B cell (primary cell): ENCODE data around the gene MED16. TPM values are rescaled to one million over a fixed set of nuclear protein-coding genes. Genes with fewer than 3 reads are reported as not detected.
A peak's percentile ranks its signal among the peaks of the same experiment; 100 is the strongest.
"Not testable (repeated sequence)": the region's sequence is repeated elsewhere in the genome, so short reads cannot be mapped to it uniquely, and the experiment has no call there.

Experiments
- ATAC-seq: fragments of 200-7000 bp; cut with Tn5 transposase; one replicate; pipeline ENCODE4 v1.10.0; 2021; ENCODE audit warnings: low read depth, mild to moderate bottlenecking, moderate number of reproducible peaks, moderate library complexity
- CTCF ChIA-PET: fragments of 350-600 bp; sonication (Branson Sonifier 250); formaldehyde crosslinking; loops from one replicate; lab custom pipeline; 2021; ENCODE audit warnings: antibody characterized with exemption, inconsistent platforms; lab: Charles Lee
- POLR2A ChIA-PET: fragments of 350-600 bp; sonication (Branson Sonifier 250); formaldehyde crosslinking; loops from one replicate; lab custom pipeline; 2021; ENCODE audit warnings: antibody characterized with exemption; lab: Charles Lee
- DNase-seq: peaks from one replicate; pipeline ENCODE4 v3.0.0; 2013
- H2AFZ ChIP-seq: 2 replicates; pipeline ENCODE4 v1.6.1; 2012; ENCODE audit warnings: mild to moderate bottlenecking, low read depth, low read length; ENCODE audit not compliant: insufficient read depth, poor library complexity, severe bottlenecking
- H3K27ac ChIP-seq, 2 donors: 1 replicate in 1 of 2; 2 replicates in 1 of 2; pipeline ENCODE4 v1.5.1; 2012 to 2013; ENCODE audit warnings: low read length in 2 of 2, mild to moderate bottlenecking in 2 of 2, moderate library complexity in 1 of 2
- H3K27me3 ChIP-seq, 4 experiments: fragments of 200-600 bp in 1 of 4; sonication (generic) in 1 of 4; replicated peaks in 1 of 4; 1 replicate in 2 of 4; 2 replicates in 2 of 4; pipeline versions ENCODE4 v1.6.1 to v1.7.0; 2013 to 2016; ENCODE audit warnings: low read length in 3 of 4, mild to moderate bottlenecking in 2 of 4, mixed read lengths in 1 of 4, moderate library complexity in 1 of 4; ENCODE audit not compliant: insufficient read depth in 4 of 4, control insufficient read depth in 3 of 4; ENCODE audit errors: control extremely low read depth in 1 of 4
- H3K36me3 ChIP-seq, 2 experiments: replicated peaks in 1 of 2; 1 replicate in 1 of 2; 2 replicates in 1 of 2; pipeline versions ENCODE4 v1.6.1 to v1.7.1; 2013; ENCODE audit warnings: low read length in 1 of 2; ENCODE audit not compliant: insufficient read depth in 2 of 2, control insufficient read depth in 1 of 2; ENCODE audit errors: control extremely low read depth in 1 of 2, extremely low read depth in 1 of 2
- H3K4me1 ChIP-seq, 2 donors: fragments of 200-600 bp in 1 of 2; sonication (generic) in 1 of 2; 1 replicate in 1 of 2; 2 replicates in 1 of 2; pipeline versions ENCODE4 v1.5.1 to v1.6.1; 2013 to 2017; ENCODE audit warnings: low read length in 2 of 2; ENCODE audit not compliant: control insufficient read depth in 2 of 2, insufficient read depth in 2 of 2
- H3K4me2 ChIP-seq: replicated peaks from 2 replicates; pipeline ENCODE3; 2012; ENCODE audit warnings: mild to moderate bottlenecking, low read depth, low read length; ENCODE audit not compliant: poor library complexity, severe bottlenecking
- H3K4me3 ChIP-seq, 5 experiments: fragments of 200-600 bp in 1 of 5; sonication (generic) in 1 of 5; 1 replicate in 3 of 5; 2 replicates in 2 of 5; pipeline versions ENCODE4 v1.5.1 to v1.7.0; 2011 to 2016; ENCODE audit warnings: low read length in 4 of 5, mild to moderate bottlenecking in 4 of 5, low read depth in 2 of 5, control low read depth in 1 of 5, moderate library complexity in 1 of 5; ENCODE audit not compliant: insufficient read depth in 1 of 5; ENCODE audit errors: control extremely low read depth in 1 of 5, extremely low read depth in 1 of 5
- H3K79me2 ChIP-seq: fragments of 200-600 bp; sonication (generic); one replicate; pipeline ENCODE4 v1.6.0; 2016; ENCODE audit warnings: low read length; ENCODE audit not compliant: control insufficient read depth, insufficient read depth
- H3K9ac ChIP-seq: fragments of 200-600 bp; sonication (generic); 2 replicates; pipeline ENCODE4 v1.6.1; 2017; ENCODE audit warnings: mild to moderate bottlenecking, low read length, moderate library complexity
- H3K9me3 ChIP-seq, 3 donors: one replicate each; pipeline versions ENCODE4 v1.6.1 to v1.7.1; 2013; ENCODE audit warnings: low read length in 2 of 3; ENCODE audit not compliant: control insufficient read depth in 2 of 3, insufficient read depth in 1 of 3; ENCODE audit errors: control extremely low read depth in 1 of 3
- H4K20me1 ChIP-seq: 2 replicates; pipeline ENCODE4 v1.6.0; 2012; ENCODE audit warnings: mild to moderate bottlenecking, low read length; ENCODE audit not compliant: insufficient read depth, control insufficient read depth, poor library complexity, severe bottlenecking
- H3K27ac Mint-ChIP-seq: one replicate; pipeline ENCODE4 v1.8.0; 2021; ENCODE audit warnings: mixed read lengths
- H3K27me3 Mint-ChIP-seq: one replicate; pipeline ENCODE4 v1.8.0; 2021; ENCODE audit warnings: mixed read lengths
- H3K4me1 Mint-ChIP-seq: one replicate; pipeline ENCODE4 v1.8.0; 2021; ENCODE audit warnings: mixed read lengths
- H3K4me3 Mint-ChIP-seq: one replicate; pipeline ENCODE4 v1.8.0; 2021; ENCODE audit warnings: mixed read lengths
- H3K9me3 Mint-ChIP-seq: one replicate; pipeline ENCODE4 v1.8.0; 2022; ENCODE audit warnings: mixed read lengths; ENCODE audit not compliant: insufficient read depth
- EZH2 ChIP-seq: IDR thresholded peaks from 2 replicates; pipeline ENCODE4 v1.6.1; 2012; ENCODE audit warnings: borderline replicate concordance, low read depth, mild to moderate bottlenecking, moderate library complexity, low read length; ENCODE audit not compliant: insufficient read depth, poor library complexity, severe bottlenecking
- WGBS: methylation state at CpG from one replicate; pipeline ENCODE4 v1.1.5; 2013; ENCODE audit warnings: missing lambda C conversion rate; ENCODE audit not compliant: insufficient coverage; 5-methylcytosine and 5-hydroxymethylcytosine counted together
- intact Hi-C: fragments of 100-400 bp; cut with micrococcal nuclease; formaldehyde crosslinking; loops from one replicate; pipeline ENCODE4 v1.10.0; 2022
- polyA plus RNA-seq: library from polyadenylated mRNA; depleted of rRNA; stranded (reverse); fragments of >200 nt; gene quantifications from 2 replicates; pipeline ENCODE4 v1.2.3, GENCODE V29; 2012
- total RNA-seq, 2 donors: library from RNA; stranded (reverse); fragments of 120-200 nt in 1 of 2; gene quantifications; 1 replicate in 1 of 2; 2 replicates in 1 of 2; pipeline versions ENCODE4 v1.2.3 to v1.2.4, GENCODE V29; 2013 to 2022
- TF ChIP-seq, protein P1 (sequence below): fragments of 200-600 bp; IDR thresholded peaks from one replicate; pipeline ENCODE4 v1.8.0; 2022; ENCODE audit warnings: antibody characterized with exemption, mild to moderate bottlenecking

MED16 gene
- total and polyA plus RNA-seq, 2 donors (not counting 1 experiment from before 2014, with no cell fraction given): 85.0 to 85.3 TPM

DNA sequence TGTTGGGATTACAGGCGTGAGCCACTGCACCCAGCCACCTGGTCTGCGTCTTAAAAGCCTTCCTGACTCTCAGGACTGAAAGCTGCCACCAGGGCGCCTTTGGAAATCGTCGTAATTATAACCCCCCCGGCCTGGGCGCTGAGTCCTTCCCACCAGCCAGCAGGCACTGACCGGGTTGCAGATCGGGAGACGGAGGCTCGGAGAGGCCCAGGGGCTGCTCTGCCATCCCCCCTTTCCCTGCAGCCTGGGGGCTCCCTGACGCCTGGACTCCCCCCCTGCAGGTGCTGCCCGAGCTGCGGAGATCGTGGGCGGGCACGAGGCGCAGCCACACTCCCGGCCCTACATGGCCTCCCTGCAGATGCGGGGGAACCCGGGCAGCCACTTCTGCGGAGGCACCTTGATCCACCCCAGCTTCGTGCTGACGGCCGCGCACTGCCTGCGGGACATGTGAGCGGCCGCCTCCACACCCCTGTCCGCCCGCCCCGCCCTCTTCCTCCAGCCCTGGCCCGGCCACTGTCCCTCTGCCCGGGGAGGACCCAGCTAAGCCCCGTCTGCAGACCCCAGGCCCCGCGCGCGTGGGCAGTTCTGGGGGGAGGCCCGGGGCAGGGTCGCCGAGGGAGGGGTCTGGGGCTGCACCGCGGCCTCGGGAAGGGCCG lies 49.7 kb downstream of the MED16 start:
- Histone ChIP-seq H3K27ac (no peak overlapping the region), H3K27me3 (peaks cover 0 to 48% (median 17%) of the 10 kb centered on the region in 4 experiments), H4K20me1 (no peaks in the 10 kb centered on the region), H3K9me3 (peaks cover 0 to 3% (median 0%) of the 10 kb centered on the region in 3 donors), H3K4me2 (peak overlapping the region; percentile 15), H3K9ac (no peak overlapping the region), H2AFZ (no peak overlapping the region), H3K36me3 (no peaks in the 10 kb centered on the region), H3K4me1 (peaks cover 2 to 8% of the 10 kb centered on the region in 2 donors), H3K79me2 (no peaks in the 10 kb centered on the region), H3K4me3 (no peak overlapping the region)
- intact Hi-C loops: no loop called here
- Mint-ChIP-seq H3K27me3 (peaks cover 22% of the 10 kb centered on the region), H3K4me1 (peaks cover 10% of the 10 kb centered on the region), H3K4me3 (no peak overlapping the region), H3K27ac (no peak overlapping the region), H3K9me3 (peaks cover 2% of the 10 kb centered on the region)
- WGBS: 9% methylated on average over 46 of the region's 46 CpGs
- ATAC-seq: no peak
- TF ChIP-seq, protein P1, sequence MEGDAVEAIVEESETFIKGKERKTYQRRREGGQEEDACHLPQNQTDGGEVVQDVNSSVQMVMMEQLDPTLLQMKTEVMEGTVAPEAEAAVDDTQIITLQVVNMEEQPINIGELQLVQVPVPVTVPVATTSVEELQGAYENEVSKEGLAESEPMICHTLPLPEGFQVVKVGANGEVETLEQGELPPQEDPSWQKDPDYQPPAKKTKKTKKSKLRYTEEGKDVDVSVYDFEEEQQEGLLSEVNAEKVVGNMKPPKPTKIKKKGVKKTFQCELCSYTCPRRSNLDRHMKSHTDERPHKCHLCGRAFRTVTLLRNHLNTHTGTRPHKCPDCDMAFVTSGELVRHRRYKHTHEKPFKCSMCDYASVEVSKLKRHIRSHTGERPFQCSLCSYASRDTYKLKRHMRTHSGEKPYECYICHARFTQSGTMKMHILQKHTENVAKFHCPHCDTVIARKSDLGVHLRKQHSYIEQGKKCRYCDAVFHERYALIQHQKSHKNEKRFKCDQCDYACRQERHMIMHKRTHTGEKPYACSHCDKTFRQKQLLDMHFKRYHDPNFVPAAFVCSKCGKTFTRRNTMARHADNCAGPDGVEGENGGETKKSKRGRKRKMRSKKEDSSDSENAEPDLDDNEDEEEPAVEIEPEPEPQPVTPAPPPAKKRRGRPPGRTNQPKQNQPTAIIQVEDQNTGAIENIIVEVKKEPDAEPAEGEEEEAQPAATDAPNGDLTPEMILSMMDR: no peak
- TF ChIP-seq EZH2: no peak
- ChIA-PET POLR2A (no interaction called here), CTCF (interaction anchor here (0.6 kb wide), 1 partner anchor 210 kb away, joined by 3 read pairs; the partner anchor contains the start of gene POLRMT)
- no peak for DNase-seq

DNA sequence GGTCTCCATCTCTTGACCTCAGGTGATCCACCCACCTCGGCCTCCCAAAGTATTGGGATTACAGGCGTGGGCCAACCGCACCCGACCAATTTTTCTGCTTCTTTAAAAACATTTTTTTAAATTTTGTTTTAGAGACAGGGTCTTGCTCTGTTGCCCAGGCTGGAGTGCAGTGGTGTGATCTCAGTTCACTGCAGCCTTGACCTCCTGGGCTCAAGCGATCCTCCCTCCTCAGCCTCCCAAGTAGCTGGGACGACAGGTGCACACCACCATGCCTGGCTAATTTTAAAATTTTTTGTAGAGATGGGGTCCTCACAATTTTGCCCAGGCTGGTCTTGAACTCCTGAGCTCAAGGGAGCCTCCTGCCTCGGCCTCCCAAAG lies 50.2 kb downstream of the MED16 start:
- Mint-ChIP-seq H3K27me3 (peaks cover 21% of the 10 kb centered on the region), H3K4me1 (peaks cover 10% of the 10 kb centered on the region)
- H4K20me1 ChIP-seq, H3K4me3 ChIP-seq, H2AFZ ChIP-seq, H3K4me1 ChIP-seq, intact Hi-C loops, H3K4me3 Mint-ChIP-seq, H3K27ac Mint-ChIP-seq, H3K9me3 ChIP-seq, CTCF ChIA-PET, H3K36me3 ChIP-seq, H3K27ac ChIP-seq, H3K79me2 ChIP-seq, POLR2A ChIA-PET, H3K9me3 Mint-ChIP-seq, H3K4me2 ChIP-seq, DNase-seq, ATAC-seq, H3K9ac ChIP-seq: not testable (repeated sequence)
- WGBS: 78% methylated on average over 3 of the region's 7 CpGs
- peaks cover 0 to 43% (median 15%) of the 10 kb centered on the region in 4 experiments for H3K27me3 ChIP-seq
